Hematopoietic multipotent progenitor cell treated with erythropoietin and hydrocortisone succinate and interleukin-3 and kit ligand, for 15 days (in vitro differentiated cells): ENCODE results near the gene GATA2.
A peak's percentile ranks its signal among the peaks of the same experiment; 100 is the strongest.

Experiments used
- DNase-seq: peaks from one replicate; pipeline ENCODE4 v3.0.0-alpha.2; 2015; ENCODE audit warnings: low spot score

GATA2 gene

DNA sequence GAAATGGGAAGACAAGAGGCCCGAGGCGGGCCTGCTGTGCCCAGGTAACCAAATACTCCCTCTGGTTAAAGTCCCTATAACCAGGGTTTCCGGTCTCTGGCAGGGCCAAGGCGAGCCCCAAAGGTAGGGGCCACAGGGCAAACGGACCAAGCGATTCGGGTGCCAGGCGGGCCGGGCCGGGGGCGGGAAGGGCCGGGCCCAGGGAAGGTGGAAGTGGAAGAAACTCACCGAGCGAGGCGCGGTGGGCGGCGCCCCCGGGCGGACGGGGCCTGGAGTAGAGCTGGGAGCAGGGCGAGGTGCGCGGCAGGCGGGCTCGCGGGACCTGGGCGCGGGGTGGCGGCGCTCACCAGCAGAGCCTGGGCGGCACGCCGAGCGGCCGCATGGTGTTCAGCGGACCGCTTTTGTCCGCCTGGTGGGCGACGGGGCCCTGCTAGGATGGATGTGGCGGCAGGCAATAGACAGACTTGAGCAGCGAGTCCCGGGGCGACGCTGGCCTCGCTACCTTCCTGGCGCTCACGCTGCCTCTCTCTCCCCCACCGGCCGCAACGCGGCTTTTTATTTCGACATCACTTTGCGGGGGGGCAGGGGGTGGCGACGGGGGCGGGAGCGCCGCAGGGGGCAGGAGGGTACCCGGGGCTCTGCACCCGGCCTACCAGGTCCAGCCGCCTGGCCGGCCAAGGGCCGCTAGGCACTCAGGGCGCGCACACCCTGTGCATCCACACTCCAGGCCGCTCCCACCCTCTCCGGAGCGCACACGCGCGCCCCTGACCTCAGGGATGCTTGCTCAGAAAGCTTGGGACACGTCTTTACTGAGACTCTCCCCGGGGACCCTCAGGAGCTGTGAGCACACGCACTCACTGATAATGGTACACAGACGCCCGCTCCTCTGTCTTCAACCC, at the start of gene GATA2:
TSS of gene GATA2 (minus strand) at position 531 of the 899 bp plus-strand sequence. CDS start 6,170 bp downstream, outside the sequence.
- DNase-seq: peak; percentile 27

DNA sequence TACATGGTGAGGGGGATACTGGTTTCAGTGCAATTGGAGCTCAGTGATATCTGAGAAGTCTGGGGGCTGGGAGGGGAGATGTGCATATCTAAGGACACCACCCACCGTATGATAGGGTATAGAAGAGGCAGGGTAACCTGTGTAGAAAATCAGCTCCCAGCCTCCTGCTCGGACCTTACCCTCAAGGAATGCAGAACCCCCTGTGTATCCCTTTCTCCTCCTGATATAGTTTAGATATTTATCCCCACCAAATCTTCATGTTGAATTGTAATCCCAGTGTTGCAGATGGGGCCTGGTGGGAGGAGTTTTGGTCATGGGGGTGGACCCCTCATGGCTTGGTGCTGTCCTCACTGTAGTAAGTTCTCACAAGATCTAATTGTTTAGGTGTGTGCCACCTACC, 48.2 kb upstream of the GATA2 start:
- DNase-seq: no peak

DNA sequence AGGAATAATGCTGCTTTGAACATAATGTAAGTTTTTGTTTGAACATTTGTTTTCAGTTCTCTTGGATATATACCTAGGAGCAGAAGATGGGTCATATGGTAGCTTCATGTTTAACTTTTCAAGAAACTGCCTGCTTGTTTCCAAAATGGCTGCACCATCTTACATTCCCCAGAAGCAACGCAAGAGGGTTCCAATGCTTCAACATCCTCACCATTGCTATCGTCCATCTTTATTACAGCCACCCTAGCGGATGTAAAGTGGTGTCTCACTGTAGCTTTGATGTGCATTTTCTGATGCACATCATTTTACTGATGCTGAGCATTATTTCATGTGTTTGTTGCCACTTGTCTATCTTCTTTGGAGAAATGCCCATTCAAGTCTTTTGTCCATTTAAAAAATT, 46.4 kb upstream of the GATA2 start:
- no peak for DNase-seq

DNA sequence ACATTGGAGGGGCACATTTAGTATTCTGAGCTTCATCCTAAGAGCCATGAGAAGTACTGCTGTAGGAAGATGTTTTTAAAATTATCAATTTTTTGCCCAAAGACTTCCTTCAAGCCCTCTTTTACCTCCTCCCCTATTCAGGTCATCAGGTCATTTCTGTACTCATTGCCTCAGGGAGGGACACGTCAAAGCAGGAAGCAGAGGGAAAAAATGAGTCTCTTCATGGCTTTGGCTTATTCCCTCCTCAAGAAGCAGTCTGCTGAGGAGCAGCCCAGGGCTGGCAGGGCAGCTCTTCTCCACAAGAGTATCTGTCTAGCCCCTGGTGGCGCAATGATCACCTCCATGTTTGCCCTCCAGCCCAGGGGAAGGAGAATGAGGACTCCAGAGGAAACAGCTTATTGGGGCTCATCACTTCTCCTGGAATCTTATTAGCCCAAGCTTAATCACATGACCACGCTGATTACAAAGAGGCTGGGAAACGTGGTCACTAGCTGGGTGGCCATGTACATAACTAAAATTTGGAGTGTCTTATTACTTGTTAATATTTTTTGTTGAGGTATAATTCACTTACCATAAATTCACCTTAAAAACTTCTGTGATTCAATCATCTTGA, 44.2 kb upstream of the GATA2 start:
- no peak for DNase-seq

DNA sequence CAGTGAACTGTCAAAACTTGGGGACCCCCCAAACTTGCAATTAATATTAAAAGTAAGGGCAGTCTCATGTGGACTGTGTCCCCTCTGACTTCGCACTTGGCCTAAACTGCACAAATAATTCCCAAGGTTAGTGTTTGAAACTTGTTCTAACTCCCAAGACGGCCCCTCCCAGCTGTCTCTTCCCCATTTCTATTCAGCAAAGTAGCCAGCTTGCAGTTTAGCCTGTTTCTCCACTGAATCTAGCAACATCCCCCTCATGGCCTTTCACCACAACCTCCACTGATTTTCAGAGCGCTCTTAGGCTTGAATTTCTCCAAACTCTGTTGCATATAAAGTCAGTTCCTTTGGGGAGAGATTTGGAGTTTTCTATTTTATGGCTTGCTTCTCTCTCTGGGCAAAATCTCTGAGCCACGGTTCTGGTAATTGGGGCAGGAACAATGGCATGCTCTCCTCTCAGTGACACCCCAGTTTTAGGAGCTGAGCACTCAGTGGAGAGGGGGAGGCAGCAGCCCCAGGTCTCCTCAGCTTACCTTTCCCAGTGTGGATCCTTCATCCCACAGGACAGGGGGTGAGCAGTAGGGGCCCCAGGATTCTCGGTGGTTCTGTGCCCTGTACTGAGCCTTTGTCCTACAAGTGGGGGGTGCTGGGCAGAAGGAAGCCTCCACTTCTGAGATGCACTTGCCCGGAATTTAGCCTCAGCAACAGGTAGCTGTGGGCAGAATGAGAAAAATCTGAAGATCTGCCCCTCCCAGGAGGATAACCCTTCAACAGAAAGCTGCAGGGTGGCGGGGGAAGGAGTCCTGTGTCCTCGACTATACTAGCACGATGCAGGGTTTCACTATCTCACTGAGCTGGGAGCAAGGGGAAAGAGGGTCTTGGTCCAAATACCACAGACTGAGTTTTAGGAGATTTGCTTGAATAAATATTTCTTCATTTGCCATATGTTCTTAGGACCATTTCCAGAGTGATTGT, 39.3 kb upstream of the GATA2 start:
- DNase-seq: no peak

DNA sequence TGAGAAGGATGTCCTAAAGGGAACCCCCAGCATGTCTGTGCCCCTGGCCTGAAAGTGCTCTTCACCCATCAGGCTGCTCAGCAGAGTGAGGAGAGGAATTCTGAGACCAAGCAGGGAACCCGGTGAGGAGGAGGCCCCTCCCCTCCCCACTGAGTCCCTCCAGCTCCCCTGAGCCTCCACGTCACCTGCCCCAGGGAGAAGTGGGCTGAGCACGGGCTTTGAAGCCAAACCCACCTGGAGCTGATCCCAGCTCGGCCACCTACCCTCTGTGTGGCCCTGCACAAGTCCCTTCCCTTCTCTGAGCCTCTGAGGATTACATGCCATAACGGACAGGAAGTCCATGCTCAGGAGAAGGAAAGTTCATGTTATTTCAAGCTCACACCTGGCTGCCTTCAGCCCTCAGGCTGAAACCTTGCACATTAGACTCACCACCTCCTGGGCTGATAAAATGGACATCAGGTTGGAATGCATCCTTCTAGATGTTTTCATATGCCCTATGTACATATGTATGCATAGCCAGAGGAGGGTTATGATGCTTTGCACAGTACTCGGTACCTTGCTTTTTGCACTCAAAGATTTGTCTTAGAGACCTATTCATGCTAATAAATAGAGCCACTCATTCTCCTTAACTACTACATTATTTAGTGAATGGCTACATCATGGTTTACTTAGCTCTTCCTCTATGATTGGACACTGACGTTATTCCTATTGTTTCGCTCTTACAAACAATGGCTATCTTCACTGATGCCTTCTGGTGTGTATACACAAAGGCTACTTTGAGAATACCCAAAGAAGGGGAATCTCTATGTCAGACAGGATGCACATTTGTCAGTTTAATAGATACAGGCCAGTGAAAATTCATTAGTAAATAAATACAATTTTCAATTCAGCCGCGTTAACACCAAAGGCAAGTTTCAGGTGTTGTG, 31.6 kb upstream of the GATA2 start:
- DNase-seq: no peak

DNA sequence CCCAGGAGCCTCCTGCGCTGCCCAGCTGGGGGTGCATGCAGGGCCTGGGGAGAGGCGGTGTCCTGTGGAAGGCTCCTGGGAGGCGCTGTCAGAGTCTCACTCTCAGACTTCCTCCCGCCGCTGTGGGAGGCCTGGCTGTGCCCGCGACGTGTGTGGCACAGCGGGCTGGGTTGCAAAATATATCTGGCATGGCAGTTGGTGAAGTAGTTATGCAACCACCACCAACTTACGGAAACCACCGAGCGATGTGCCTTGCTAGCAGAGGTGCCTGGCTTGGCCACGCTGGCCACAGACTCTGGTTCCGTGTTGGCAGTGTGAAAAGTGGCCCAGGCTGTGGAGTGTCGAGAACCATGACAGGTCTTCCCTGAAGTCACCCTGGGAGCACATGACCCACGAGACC, 30.6 kb upstream of the GATA2 start:
- DNase-seq: no peak

DNA sequence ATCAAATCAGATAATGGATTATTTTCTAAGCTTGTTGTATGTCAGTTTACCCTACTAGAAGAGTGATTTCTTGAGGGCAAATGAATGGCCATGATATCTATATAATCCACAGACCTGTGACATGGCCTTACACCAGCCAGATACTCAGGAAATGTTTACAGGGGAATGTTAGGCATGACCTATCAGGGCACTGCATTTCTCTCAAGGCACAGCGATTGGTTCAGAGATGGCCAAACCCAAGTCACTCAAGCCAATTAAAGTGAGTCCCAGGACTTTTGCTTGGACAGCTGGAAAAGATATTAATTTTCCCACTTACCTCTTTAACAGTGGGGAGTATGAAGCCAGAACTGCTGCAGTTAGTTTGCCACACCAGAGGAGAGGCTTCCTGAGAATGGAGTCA, 28.7 kb upstream of the GATA2 start:
- DNase-seq: no peak

DNA sequence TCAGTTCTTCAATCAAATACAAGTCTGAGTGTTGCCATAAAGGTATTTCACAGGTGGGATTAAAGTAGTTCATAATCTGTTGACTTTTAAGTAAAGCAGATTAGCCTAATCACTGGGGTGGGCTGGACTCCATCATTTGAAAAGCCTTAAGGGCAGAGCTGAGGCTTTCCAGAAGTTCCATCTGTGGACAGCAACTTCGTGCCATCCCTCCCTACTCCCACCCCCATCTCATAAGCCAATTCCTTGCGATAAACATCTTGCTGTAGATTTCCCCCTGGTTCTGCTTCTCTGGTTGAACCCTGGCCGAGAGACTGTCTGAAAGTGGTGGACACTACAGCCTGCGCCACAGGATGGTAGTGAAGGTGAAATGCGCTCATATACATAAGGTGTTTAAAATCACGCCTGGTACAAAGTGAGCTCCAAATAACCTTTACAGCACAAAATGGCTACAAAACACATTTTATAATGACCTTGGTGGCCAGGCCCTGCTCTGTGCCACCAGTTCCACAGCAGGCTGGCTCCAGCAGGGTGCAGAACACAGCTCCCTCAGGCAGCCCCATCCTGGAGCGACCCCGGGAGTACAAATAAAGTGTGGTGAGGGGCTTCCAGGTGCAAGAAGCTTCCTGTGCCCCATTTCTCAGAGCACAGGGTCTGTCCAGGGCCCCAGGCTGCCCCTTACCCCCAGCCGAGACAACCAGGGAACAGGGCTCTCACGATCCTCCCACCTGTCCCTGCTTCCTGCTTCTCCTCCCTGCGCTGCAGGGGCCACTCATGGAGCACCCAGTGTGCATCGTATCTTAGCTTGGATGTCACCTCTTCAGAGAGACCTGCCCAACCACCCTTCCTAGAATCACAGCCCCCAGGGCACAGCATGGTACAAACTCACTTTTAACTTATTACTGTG, 25.8 kb upstream of the GATA2 start:
- DNase-seq: no peak

DNA sequence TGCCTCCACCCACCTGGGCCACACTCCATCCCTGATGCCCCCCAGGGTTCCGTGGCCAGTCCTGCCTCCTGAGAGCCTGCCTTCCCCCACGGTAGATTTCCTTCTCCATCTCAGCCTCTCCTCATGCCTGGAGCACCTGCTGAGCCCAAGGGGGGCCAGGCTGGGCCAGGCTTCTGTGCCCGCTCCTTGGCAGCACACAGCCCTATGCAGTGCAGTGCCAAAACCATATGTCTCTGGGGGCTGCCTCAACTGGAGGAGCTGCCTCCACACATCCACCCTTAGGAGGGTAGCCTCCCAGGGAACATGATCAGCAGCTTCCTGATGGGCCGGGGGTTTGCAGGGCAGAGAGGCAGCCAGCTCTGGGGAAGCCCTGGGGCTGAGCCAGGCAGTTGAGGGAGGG, 24.6 kb upstream of the GATA2 start:
- DNase-seq: no peak

DNA sequence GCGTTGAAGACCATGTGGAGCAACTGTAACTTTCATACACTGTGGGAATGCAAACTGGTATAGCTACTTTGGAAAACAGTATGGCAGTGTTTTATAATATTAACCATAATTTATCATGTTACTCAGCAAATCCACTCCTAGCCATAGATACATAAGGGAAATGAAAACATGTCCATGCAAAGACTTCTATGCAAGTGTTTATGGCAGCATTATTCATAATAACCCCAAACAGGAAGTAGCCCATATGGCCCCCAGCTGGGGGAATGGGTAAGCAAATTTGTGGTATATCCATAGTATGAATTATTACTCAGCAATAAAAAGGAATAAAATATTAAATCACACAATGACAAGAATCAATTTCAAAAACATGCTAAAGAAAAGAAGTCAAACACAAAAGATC, 23.0 kb upstream of the GATA2 start:
- no peak for DNase-seq

DNA sequence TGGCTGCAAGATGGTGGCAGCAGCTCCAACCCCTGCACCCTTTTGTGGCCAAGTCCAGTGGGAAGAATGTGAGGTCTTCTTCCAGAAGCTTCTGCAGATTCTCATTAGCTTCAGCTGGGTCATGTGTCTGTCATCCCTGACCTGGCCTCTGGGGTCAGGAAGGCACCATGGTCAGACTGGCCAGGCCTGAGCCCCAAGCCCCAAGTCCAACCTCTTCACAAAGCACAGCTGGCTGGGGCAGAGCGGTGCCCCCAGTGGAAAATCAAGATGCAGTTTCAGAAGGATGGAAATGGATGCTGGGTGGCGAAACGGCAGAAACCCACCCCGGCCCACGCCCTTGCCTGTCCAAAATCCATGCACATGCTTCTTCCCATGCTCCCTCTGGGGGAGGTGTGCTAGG, 15.9 kb upstream of the GATA2 start:
- no peak for DNase-seq

DNA sequence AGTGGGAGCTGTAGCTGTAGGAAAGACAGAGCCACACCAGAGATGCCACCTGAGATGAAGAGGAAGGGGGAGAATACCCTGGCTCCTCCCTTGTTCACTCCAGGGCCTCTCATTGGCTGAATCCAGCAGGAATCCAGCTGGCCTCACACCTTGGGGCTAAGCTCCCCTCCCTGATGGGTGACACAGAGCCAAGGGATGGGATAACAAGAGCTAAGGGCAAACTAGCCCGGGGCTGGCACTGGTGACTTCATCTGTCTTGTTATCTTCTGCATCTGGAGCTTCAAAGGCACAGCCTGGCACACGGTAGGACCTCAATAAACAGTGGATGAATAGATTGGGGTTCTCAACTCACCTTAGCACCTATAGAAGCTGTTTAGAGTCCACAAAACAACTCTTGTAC, 13.8 kb upstream of the GATA2 start:
- DNase-seq: no peak

DNA sequence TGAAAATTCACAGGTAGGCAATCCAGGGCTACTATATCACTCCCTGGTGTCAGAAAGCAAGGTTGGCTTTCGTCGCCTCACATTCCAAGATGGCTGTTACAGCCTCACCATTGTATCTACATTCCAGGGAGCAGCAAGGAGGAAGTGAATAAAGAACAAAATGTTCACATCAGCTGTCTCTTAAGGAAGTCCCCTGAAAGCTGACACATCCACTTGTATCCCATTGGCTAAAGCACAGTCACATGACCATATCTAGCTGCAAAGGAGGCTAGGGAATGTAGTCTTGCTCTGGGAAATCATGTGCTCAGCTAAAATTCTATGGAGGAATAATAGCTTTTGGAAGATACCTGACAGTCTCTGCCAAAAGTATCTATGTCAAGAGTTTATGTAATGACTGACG, 12.8 kb upstream of the GATA2 start:
- no peak for DNase-seq

DNA sequence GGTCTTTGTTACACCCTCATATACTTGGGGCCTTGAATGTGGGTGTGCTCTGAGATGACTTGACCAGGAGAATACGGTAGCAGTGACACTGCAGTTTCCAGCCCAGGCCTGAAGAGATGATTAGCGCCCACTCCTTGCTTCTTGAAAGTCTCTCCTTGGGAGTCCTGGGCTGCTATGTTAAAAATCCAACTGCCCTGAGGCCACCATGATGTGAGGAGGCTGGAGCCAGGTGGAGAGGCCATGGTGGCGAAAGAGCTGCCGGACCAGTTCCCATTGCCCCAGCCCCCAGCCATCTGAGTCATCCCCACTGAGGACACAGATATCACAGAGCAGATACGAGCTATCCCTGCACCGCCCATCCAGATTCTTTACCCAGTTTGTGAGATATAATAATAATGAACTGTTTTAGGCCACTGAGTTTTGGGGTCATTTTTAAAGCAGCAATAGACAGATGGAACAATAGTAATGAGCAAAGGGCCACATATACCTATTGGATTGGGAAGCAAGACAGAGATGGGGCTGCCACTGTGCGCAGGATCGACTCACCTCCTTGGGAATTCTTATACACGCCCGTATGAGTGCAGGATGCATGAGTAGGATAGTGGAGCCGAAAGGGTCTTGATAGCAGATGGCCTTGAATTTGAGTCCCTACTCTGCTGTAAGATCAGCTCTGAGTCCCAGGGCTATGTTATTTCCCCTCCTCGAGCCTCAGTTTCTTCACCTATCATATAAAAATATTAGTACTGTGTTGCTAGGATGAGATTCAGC, 12.1 kb upstream of the GATA2 start:
- DNase-seq: no peak

DNA sequence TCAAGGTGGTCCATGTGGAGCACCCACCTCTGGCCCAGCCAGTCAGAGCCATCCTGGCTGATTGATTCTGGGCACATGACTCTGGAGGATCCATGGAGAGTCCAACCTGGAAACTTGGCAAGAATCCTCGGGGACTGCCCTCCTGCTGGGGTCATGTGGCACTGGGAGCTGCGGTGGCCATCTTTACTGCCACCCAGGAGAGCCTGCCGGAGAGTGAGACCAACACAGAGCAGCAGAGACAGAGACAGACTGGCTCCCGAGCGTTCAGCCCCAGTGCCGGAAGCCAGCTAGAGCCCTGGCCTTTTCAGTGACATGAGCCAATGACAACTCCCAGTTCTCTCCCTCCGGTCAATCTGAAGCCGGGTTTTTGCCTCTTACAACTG, 11.5 kb upstream of the GATA2 start:
- DNase-seq: no peak

DNA sequence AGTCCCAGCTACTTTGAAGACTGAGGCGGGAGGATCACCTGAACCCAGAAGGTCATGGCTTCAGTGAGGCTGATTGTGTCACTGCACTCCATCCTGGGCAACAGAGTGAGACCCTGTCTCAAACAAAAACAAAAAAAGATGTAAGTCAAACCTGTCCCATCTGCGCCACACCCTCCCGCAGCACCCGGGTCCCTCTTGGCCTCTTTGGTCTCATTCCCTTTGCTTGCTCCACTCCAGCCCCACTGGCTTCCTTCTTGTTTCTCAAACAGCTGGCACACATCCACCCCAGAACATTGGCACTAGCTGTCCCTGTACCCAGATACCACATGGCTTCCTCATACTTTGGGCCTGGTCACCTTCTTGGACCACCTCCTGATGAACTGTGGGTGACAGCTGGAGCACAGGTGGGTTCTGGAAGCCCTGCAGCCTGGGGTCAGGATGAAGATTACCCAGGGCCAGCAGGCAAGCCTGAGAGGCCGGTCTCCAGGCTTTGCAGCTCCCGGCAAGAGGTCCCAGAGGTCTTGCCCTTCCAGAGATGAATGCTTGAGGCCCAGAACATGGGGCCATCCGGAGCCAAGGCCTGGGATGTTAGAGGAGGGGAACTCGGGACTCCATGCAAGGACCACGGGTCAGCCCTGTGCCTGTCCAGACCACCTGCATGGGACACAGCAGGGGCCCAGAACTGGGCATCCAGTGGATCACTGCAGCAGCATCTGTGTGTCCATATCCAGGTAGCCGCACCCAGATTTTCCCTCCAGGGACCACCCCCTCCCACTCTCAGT, 10.9 kb upstream of the GATA2 start:
- no peak for DNase-seq

DNA sequence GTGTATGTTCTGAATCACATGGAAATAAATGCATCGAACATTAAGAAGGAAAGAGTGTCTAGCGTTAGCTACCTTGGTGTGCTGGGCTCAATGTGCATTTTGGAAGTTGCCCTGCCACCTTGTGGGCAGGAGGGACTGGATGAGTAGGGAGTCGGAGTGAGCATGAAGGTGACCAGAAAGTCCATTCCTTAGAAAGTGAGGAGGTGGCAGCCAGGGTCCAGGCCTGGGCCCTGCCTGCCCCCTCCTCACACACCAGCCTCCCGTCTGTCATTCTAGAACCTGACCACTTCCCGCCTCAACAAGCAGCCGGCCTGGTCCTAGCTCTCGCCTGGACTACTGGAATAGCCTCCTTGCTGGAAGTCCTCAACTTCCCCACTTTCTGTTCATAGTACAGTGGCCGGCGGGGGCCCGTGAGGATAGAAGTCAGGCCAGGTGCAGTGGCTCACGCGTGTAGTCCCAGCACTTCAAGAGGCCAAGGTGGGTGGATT, 10.2 kb upstream of the GATA2 start:
- DNase-seq: no peak

DNA sequence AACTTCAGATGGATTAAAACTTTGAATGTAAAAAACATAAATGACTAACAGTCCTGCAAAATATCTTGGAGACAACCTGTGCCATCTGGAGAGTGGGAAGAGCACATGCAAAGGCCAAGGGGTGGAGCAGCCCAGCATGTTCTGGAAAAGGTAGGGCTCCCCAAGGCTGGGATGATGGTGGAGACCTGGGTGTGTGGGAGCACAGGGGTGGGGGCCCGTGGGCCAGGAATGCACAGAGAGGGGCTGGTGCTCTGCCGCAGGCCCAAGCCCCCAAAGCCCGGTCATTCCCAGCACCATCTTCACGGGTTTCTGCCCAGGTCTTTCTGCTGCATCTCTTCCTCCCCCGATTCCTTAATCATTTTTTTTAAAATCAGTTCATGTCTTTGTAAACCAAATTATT, 9.7 kb upstream of the GATA2 start:
- no peak for DNase-seq
